Mammary epithelial cell (primary cell): Measurements from ENCODE around the gene NCAM1.

ENCODE experiments used
- EZH2 ChIP-seq: IDR thresholded peaks from 2 replicates; pipeline ENCODE4 v1.6.1; 2012; ENCODE audit warnings: low read length, inconsistent platforms, borderline replicate concordance
- TF ChIP-seq, protein P1 (sequence below), 2 donors: IDR thresholded peaks in 1 of 2; conservative IDR thresholded peaks in 1 of 2; 2 replicates each; pipeline ENCODE4 v1.5.1; 2011 to 2012; ENCODE audit warnings: inconsistent platforms in 2 of 2, low read length in 2 of 2, mild to moderate bottlenecking in 2 of 2, control low read depth in 1 of 2, low read depth in 1 of 2; ENCODE audit not compliant: insufficient read depth in 1 of 2; ENCODE audit errors: extremely low read depth in 1 of 2

DNA sequence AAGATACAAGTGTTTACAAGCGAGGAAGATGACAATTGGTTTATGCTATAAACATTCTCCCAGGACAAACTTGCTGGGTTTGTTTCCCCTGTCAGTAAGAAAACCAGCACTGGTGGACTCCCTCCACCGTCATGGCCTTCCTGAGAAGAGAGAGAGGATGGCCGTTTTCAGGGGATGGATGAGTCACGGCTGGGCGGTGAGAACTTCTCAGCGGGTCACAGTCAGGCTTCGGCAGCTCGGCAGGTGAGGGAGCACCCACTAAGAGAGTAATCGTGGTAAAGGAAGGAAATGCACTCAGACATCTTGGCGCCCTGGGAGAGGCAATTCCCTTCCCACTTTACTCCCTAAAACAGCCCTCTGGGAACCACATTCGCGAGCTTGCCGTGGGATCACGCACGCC, 83.9 kb downstream of the NCAM1 start:
- TF ChIP-seq, protein P1, sequence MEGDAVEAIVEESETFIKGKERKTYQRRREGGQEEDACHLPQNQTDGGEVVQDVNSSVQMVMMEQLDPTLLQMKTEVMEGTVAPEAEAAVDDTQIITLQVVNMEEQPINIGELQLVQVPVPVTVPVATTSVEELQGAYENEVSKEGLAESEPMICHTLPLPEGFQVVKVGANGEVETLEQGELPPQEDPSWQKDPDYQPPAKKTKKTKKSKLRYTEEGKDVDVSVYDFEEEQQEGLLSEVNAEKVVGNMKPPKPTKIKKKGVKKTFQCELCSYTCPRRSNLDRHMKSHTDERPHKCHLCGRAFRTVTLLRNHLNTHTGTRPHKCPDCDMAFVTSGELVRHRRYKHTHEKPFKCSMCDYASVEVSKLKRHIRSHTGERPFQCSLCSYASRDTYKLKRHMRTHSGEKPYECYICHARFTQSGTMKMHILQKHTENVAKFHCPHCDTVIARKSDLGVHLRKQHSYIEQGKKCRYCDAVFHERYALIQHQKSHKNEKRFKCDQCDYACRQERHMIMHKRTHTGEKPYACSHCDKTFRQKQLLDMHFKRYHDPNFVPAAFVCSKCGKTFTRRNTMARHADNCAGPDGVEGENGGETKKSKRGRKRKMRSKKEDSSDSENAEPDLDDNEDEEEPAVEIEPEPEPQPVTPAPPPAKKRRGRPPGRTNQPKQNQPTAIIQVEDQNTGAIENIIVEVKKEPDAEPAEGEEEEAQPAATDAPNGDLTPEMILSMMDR (conservative IDR thresholded peaks at IDR 0.05 in 1 of 2, IDR thresholded peaks at IDR 0.05 in 1 of 2; ENCODE audit: extremely low read depth in 1 of 2, insufficient read depth in 1 of 2, low read depth in 1 of 2, low read length in 2 of 2), result no peak
- no peak for TF ChIP-seq EZH2
